Common myeloid progenitor, CD34-positive (primary cell): ENCODE results near the gene AACS.
A peak's percentile ranks its signal among the peaks of the same experiment; 100 is the strongest.

ENCODE experiments used
- CTCF ChIA-PET: fragments of 350-600 bp; sonication (Branson Sonifier 250); formaldehyde crosslinking; loops from one replicate; lab custom pipeline; 2021; ENCODE audit warnings: antibody characterized with exemption; lab: Charles Lee
- POLR2A ChIA-PET: fragments of 350-600 bp; sonication (Branson Sonifier 250); formaldehyde crosslinking; loops from one replicate; lab custom pipeline; 2021; ENCODE audit warnings: antibody characterized with exemption; lab: Charles Lee
- DNase-seq, 3 donors: peaks; one replicate each; pipeline versions ENCODE4 v3.0.0 to v3.0.0-alpha.2; 2013
- H3K27ac ChIP-seq, 2 experiments: 1 replicate in 1 of 2; 2 replicates in 1 of 2; pipeline ENCODE4 v1.7.0; 2013; ENCODE audit warnings: inconsistent platforms in 2 of 2, low read length in 2 of 2, mild to moderate bottlenecking in 2 of 2, low read depth in 1 of 2, moderate library complexity in 1 of 2; ENCODE audit not compliant: severe bottlenecking in 2 of 2, insufficient read depth in 1 of 2, poor library complexity in 1 of 2
- H3K27me3 ChIP-seq, 5 experiments: replicated peaks in 2 of 5; 1 replicate in 3 of 5; 2 replicates in 2 of 5; pipeline versions ENCODE4 v1.6.1 to v1.7.0; 2013; ENCODE audit warnings: low read length in 4 of 5, mild to moderate bottlenecking in 2 of 5, moderate library complexity in 2 of 5, inconsistent platforms in 1 of 5; ENCODE audit not compliant: insufficient read depth in 5 of 5, control insufficient read depth in 4 of 5
- H3K36me3 ChIP-seq, 4 experiments: 1 replicate in 2 of 4; 2 replicates in 2 of 4; pipeline versions ENCODE4 v1.6.1 to v1.7.0; 2013; ENCODE audit warnings: low read length in 3 of 4, control low read depth in 1 of 4, mild to moderate bottlenecking in 1 of 4; ENCODE audit not compliant: control insufficient read depth in 4 of 4, insufficient read depth in 4 of 4
- H3K4me1 ChIP-seq, 4 experiments: 1 replicate in 3 of 4; 2 replicates in 1 of 4; pipeline versions ENCODE4 v1.6.1 to v1.7.1; 2013; ENCODE audit warnings: low read length in 3 of 4, mild to moderate bottlenecking in 3 of 4, control low read depth in 1 of 4, inconsistent platforms in 1 of 4, moderate library complexity in 1 of 4; ENCODE audit not compliant: control insufficient read depth in 4 of 4, insufficient read depth in 4 of 4; ENCODE audit errors: control extremely low read depth in 1 of 4
- H3K4me3 ChIP-seq, 7 experiments: 1 replicate in 4 of 7; 2 replicates in 3 of 7; pipeline versions ENCODE4 v1.5.1 to v1.7.0; 2013; ENCODE audit warnings: mild to moderate bottlenecking in 7 of 7, low read length in 6 of 7, moderate library complexity in 6 of 7, inconsistent platforms in 2 of 7, low read depth in 2 of 7, control low read depth in 1 of 7; ENCODE audit not compliant: insufficient read depth in 4 of 7, control insufficient read depth in 1 of 7; ENCODE audit errors: extremely low read depth in 1 of 7
- H3K9me3 ChIP-seq, 5 experiments: 1 replicate in 4 of 5; 2 replicates in 1 of 5; pipeline versions ENCODE4 v1.6.1 to v1.7.1; 2013; ENCODE audit warnings: low read length in 4 of 5, mild to moderate bottlenecking in 2 of 5, inconsistent platforms in 1 of 5, low read depth in 1 of 5, moderate library complexity in 1 of 5; ENCODE audit not compliant: control insufficient read depth in 4 of 5, insufficient read depth in 2 of 5; ENCODE audit errors: control extremely low read depth in 1 of 5
- WGBS: methylation state at CpG from one replicate; pipeline ENCODE4 v1.1.5; 2013; ENCODE audit not compliant: insufficient coverage; 5-methylcytosine and 5-hydroxymethylcytosine counted together

The AACS gene

GRCh38 chr12:125032466-125033152 is 32.6 kb upstream of the AACS start:
- H3K9me3 ChIP-seq: no peaks in the 10 kb centered on the region
- CTCF ChIA-PET: interaction anchor here (0.9 kb wide), 1 partner anchor 32 kb away, joined by 3 read pairs; no protein-coding TSS in a partner anchor
- no peak overlapping the region for H3K27ac ChIP-seq
- POLR2A ChIA-PET: no interaction called here
- H3K4me1 ChIP-seq: no peaks in the 10 kb centered on the region
- peaks cover 0 to 18% (median 4%) of the 10 kb centered on the region in 4 experiments for H3K36me3 ChIP-seq
- H3K4me3 ChIP-seq: no peak overlapping the region
- no peaks in the 10 kb centered on the region for H3K27me3 ChIP-seq
- DNase-seq: no peak
- 98% methylated on average over 14 of the region's 19 CpGs for WGBS

DNA sequence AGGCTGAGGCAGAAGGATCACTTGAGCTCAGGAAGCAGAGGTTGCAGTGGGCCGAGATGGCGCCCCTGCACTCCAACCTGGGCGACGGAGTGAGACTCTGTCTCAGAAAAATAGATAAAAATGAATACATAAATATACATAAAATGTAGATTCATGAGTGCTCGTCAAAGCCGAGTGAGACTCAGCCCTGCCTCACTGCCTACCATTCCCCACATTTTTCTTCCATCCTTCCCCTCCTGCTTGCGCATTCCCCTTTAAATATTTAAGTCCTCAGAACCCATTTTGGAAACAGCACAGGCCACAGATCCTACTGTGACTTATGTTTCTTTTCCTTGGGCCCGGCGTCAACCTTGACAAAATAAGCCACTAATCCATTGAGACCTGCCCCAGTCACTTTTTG is 31.9 kb upstream of the AACS start:
- POLR2A ChIA-PET: no interaction called here

GRCh38 chr12:125038976-125039625 is 26.1 kb upstream of the AACS start:
- Histone ChIP-seq H3K27me3 (no peaks in the 10 kb centered on the region), H3K4me3 (no peak overlapping the region), H3K36me3 (no peaks in the 10 kb centered on the region), H3K9me3 (no peaks in the 10 kb centered on the region), H3K4me1 (no peaks in the 10 kb centered on the region), H3K27ac (no peak overlapping the region)
- no peak for DNase-seq
- ChIA-PET POLR2A (no interaction called here), CTCF (no interaction called here)
- WGBS: 100% methylated on average over 3 of the region's 6 CpGs

More for the DNA sequence above, 31.9 kb upstream of the AACS start:
- H3K27ac ChIP-seq: no peak overlapping the region
- no peaks in the 10 kb centered on the region for H3K4me1 ChIP-seq
- H3K27me3 ChIP-seq: no peaks in the 10 kb centered on the region
- CTCF ChIA-PET: no interaction called here
- no peak overlapping the region for H3K4me3 ChIP-seq
- H3K36me3 ChIP-seq: peaks cover 0 to 14% (median 2%) of the 10 kb centered on the region in 4 experiments
- WGBS: 90% methylated on average over 5 of the region's 9 CpGs
- DNase-seq: no peak
- H3K9me3 ChIP-seq: no peaks in the 10 kb centered on the region

- no peak for DNase-seq
- 57% methylated on average over 15 of the region's 15 CpGs for WGBS
- Histone ChIP-seq H3K9me3 (no peaks in the 10 kb centered on the region), H3K36me3 (no peaks in the 10 kb centered on the region), H3K27ac (no peak overlapping the region), H3K27me3 (no peaks in the 10 kb centered on the region), H3K4me1 (peaks cover 0 to 5% (median 2%) of the 10 kb centered on the region in 4 experiments), H3K4me3 (peak overlapping the region; percentile 48 to 96 (median 71))
- ChIA-PET CTCF (no interaction called here), POLR2A (interaction anchor here (0.6 kb wide), 1 partner anchor 13 kb away, joined by 5 read pairs; no protein-coding TSS in a partner anchor)
These were observed 16.2 kb upstream of the AACS start for GRCh38 chr12:125049093-125049458.

- ChIA-PET CTCF (interaction anchor here (1.1 to 1.2 kb wide), 2 partner anchors 12 to 14 kb away, joined by 3 read pairs; no protein-coding TSS in a partner anchor), POLR2A (no interaction called here)
- H3K4me3 ChIP-seq: no peak overlapping the region
- no peaks in the 10 kb centered on the region for H3K27me3 ChIP-seq
- H3K4me1 ChIP-seq: peaks cover 0 to 5% (median 2%) of the 10 kb centered on the region in 4 experiments
- H3K27ac ChIP-seq: no peak overlapping the region
- peak in 2 of 3 donors; percentile 11 to 19 for DNase-seq
- no peaks in the 10 kb centered on the region for H3K9me3 ChIP-seq
- WGBS: 97% methylated on average over 8 of the region's 10 CpGs
- no peaks in the 10 kb centered on the region for H3K36me3 ChIP-seq
These were observed 14.8 kb upstream of the AACS start for GRCh38 chr12:125050446-125050845.

- H3K27me3 ChIP-seq: no peaks in the 10 kb centered on the region
- H3K27ac ChIP-seq: no peak overlapping the region
- no peak overlapping the region for H3K4me3 ChIP-seq
- no peaks in the 10 kb centered on the region for H3K36me3 ChIP-seq
- ChIA-PET CTCF (interaction anchor here (1.0 to 1.2 kb wide), 2 partner anchors 9 to 14 kb away, joined by 3 read pairs; no protein-coding TSS in a partner anchor), POLR2A (no interaction called here)
- no peak for DNase-seq
- H3K4me1 ChIP-seq: peaks cover 0 to 5% (median 2%) of the 10 kb centered on the region in 4 experiments
- WGBS: no CpG with 5 or more reads among the region's 3 CpGs
- H3K9me3 ChIP-seq: no peaks in the 10 kb centered on the region
These were observed 14.4 kb upstream of the AACS start for GRCh38 chr12:125050868-125051267.

DNA sequence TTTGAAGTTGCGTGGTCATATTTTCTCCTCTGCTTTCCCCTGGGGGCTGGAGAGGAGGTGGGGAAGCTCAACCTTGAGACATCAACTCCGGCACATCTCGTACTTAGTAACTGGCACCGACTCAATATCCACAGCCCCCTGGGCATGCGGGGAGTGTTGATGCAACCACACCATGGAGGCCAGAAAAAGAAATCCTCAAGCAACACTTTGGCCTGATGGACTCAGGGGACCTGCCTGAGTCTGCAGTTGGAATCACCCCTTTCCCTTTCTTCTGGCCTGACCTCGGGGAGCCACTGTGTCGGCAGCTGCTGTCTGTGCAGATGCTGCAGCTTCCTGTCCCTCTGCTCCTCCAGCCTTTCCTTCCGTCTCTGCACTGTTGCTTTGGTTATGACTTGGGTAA is 11.4 kb upstream of the AACS start:
- H3K27ac ChIP-seq: no peak overlapping the region
- no peaks in the 10 kb centered on the region for H3K9me3 ChIP-seq
- no peak overlapping the region for H3K4me3 ChIP-seq
- no peaks in the 10 kb centered on the region for H3K36me3 ChIP-seq
- ChIA-PET POLR2A (no interaction called here), CTCF (no interaction called here)
- peaks cover 0 to 5% (median 2%) of the 10 kb centered on the region in 4 experiments for H3K4me1 ChIP-seq
- no peak for DNase-seq
- H3K27me3 ChIP-seq: no peaks in the 10 kb centered on the region
- WGBS: 90% methylated on average over 5 of the region's 8 CpGs
